CD4-positive, alpha-beta T cell treated with Interleukin-17A for 1 hour (primary cell): ENCODE data around the gene MAP3K2.
"Not testable (repeated sequence)": the region's sequence is repeated elsewhere in the genome, so short reads cannot be mapped to it uniquely, and the experiment has no call there.

Experiments used
- DNase-seq: peaks from one replicate; pipeline ENCODE4 v3.0.0-alpha.2; 2020

MAP3K2 gene

DNA sequence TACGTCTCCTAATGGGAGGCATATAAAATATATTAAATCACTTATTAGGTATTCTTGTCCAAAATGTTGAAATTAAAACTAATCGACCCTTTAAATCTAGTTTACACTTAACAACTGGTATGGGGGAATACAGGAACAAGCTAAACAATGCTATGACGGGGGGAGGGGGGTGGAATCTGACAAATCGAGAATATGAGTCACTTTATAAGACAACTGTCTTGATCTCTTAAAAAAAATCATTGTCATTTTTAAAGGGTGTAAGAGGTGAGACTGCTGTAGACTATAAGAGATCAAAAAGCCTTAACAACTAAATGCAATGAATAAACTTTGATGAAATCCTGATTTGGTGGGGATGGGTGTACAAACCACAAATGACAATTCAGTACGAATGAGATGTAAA is 6.0 kb downstream of the MAP3K2 start:
- DNase-seq = no peak

DNA sequence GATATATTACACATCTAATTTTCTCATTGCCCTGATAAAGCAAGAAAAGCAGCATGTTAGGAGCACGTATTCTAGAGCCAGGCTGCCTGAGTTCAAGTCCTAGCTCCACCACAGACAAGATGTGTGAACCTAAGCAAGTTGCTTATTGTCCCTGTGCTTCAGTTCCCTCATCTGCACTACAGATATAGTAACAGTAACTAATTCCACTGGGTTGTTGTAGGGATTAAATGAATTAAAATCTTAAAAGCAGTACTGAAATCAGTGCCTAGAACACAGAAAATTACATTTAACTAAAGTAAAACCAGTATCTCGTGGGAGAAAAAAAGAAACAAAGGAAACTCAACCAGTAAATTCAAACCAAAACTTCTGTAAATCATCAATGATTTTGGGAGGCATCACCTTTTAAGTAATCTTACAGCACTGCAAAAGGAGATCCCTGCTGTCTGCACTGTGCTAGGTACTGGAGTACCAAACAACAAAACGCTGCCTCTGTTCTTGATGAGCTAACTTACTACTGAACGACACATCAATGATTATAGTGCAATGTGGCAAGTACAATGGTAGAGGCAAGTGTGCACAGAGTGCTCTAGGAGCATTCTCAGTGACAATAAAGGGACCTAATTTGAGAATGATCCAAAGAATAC is 7.9 kb downstream of the MAP3K2 start:
- no peak for DNase-seq

DNA sequence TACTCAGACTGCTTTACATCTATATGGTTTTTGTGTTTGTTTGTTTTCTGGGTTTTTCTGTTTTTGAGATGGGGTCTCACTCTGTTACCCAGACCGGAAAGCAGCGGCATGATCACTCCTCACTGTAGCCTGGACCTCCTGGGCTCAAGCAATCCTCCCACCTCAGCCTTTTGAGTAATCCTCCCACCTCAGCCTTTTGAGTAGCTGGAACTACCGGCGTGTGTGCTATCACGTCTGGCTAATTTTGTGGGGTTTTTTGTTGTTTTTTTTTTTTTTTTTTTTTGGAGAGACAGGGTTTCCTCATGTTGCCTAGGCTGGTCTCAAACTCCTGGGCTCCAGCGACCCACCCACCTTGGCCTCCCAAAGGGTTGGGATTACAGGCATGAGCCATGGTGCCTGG is 9.1 kb downstream of the MAP3K2 start:
- no peak for DNase-seq

DNA sequence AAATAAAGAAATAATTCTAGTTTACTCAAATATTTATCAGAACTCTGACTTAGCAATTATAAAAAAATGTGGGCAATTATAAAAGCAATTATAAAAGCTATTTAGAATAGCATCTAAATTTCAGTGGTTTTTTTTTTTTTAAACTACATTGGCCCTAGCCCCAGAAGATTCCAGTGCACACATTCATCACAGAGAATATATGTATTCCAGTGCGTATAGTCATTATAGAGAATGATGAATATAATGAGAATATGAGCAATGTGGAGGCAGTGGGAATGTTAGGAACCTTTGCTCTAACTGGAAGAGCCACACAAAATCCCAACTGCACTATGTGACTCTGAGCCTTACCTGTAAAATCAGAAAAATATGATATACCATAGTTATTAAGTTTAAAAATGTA is 10.5 kb downstream of the MAP3K2 start:
- DNase-seq = no peak

DNA sequence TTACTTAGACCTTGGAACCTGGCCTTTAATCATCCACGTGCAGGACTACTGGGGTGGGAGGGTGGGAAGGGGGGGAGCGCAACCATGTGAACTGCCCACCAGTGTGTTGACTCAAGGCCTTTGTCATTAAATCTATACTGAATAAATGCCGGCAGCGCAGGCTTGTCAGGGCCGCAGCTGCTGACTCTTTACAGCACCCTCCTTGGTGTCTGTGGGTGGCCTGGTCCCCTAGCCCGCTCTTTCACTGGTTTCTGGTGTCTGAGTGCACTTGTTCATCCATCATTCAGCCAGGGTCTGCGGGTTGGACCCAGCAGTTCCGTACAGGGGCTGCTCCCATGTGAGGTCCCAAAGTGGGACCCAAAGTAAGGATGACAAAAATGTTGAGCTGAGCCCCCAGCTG is 11.5 kb downstream of the MAP3K2 start:
- DNase-seq = no peak

DNA sequence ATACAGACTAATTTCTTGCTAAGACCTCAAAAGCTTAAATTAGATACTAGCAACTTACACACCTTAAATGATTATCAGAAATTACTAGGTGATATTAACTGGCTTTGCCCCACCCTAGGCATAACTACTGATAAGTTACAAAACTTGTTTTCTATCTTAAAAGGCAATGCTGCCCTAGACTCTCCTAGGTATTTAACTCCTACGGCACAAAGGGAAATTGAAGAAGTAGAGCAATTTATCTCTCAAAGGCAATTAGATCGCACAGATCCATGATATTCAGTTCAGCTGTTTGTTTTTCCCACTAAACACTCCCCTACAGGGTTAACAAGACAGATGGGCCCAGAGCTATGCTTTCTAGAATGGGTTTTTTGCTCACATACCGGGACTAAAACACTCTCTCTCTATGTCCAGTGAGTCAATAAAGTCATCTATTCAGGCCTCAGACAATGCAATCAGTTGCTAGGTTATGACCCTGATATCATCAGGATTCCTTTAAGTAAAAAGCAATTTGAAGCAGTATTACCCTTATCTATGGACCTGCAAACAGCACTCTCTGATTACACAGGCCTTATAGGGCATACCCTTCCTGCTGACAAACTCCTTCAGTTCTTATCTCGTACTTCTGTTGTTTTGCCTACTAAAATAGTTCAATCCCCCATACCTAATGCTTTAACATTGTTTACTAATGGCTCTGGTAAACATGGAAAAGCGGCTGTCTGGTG is 14.3 kb downstream of the MAP3K2 start:
- no peak for DNase-seq

DNA sequence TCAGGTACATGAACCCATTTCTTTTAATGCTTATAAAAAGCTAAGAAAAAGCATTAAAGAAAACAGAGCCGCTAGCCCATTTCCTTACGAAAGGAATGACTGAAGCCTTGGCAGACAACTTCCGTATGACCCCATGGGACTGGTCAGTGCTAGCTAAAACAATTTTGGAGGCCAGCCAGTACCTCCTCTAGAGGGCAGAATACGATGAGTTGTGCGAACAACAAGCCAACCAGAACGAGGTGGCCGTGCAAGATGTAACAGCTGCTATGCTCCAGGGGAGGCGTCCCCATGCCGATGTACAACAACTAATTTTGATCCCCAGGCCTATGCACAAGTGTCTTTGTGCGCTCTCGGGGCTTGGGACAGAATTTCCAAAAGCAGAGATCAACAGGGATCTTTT is 16.7 kb downstream of the MAP3K2 start:
- no peak for DNase-seq

DNA sequence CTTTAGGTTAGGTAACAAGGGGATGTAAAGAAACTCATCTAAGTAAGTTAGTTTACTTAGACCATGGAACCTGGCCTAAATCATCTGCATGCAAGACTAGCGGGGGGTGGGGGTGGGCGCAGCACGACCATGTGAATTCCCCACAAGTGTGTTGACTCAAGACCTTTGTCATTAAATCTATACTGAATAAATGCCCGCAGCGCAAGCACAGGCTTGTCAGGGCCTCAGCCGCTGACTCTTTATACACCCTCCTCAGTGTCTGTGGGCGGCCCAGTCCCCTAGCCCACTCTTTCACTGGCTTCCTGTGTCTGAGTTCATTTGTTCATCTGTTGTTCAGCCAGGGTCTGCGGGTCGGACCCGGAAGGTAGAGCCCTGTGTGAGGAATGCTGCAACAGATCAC is 17.8 kb downstream of the MAP3K2 start:
- DNase-seq = no peak

DNA sequence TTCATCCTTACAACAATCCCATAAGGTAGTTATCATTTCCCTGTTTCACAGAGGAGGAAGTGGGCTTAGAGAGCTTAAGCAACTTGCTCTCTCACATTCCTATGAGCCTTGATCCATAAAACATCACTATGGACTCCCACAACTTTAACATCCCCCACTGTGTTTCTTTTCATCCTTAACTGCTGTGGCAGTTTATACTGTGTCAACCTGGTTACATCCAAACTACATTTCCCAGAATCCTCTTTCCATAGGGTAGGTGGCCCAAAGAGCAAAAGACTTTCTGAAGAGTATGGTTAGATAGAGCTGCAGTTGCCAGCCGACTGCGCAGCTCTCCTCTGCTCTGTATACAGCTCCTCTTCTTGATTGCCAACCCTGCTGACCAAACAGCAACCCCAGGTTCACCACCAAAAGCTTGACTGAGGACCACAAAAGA is 22.5 kb downstream of the MAP3K2 start:
- no peak for DNase-seq

DNA sequence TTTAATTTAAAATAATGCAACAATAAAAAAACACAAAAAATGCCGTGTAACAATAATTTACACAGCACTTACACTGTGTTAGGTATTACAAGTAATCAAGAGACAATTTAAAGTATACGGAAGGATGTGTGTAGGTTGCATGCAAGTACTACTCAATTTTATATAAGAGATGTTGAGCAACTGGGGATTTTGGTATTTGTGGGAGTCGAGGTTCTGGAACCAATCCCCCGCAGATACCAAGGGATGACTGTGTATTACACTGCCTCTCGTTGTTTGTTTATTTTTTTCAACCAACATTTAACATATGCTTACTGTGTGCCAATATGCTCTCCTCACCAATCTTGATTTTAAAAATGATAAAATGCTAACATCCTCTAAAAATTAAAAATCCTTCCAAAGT is 24.8 kb downstream of the MAP3K2 start:
- no peak for DNase-seq

DNA sequence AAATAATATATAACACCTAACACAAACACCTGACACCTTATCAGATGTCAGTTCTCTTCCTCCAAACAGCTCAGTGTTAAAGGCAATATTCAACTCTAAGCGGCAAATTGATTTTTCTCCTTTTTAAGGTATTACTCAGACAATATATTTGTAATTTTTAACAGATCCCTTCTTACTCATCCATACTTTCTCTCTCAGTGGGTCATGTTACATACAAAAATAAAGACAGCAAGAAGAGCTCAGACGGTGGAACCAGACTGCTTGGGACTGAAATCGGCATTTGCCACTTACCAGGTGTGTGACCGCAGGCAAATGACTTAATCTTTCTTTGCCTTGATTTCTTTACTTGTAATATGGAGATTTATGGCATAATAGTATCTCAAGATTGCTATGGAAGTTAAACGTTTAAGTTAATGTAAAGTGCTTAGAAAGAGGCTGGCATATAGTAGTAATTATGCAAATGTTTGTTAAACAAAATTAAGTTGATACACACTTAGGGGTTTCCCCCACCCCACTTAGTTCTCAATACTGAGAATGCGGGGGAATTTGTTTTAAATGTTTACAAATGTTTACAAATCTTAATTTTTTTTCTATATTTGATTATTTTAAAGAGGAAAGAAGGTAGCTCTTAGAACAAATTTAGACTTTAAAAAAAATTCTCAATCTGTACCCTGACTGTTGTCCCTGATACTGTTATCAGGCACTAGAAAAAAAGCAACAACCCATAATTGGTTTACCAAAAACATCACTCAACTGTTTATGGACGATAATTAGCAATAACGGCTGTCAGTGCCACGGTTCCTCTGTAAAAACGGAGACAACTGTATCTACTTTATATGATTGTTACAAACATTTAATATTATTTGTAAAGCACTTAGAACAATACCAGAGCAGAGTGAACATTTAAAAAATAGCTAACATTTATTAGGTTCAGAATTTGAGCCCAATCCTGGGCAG is 25.6 kb downstream of the MAP3K2 start:
- DNase-seq = no peak

DNA sequence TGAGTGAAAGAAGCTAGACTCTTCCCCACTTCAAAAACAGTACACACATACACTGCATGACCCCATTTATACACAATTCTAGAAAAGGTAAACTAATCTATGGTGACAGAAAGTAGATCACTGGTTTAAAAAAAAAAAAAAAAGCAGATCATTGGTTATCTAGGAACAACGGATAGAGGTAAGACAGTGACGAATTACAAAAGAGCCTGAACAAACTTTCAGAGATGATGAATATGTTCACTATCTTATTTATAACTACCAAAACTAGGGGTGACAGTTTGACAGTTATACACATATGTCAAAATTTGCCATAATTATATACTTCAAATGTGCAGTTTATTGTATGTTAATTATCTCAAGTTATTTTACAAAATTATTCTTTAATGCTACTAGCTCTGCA is 27.5 kb downstream of the MAP3K2 start:
- no peak for DNase-seq

DNA sequence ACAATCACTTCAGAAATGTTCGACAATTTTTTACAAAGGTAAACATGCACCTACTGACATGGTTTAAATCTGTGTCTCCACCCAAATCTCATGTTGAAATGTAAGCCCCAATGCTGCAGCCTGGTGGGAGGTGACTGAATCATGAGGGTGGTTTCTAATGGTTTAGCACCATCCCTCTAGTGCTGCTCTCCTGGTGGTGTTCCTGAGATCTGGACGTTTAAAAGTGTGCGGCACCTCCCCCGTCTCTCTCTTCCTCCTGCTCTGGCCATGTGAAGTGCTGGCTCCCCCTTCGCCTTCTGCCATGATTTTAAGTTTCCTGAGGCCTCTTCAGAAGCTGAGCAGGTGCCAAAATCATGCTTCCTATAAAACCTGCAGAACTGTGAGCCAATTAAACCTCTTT is 28.3 kb downstream of the MAP3K2 start:
- no peak for DNase-seq

DNA sequence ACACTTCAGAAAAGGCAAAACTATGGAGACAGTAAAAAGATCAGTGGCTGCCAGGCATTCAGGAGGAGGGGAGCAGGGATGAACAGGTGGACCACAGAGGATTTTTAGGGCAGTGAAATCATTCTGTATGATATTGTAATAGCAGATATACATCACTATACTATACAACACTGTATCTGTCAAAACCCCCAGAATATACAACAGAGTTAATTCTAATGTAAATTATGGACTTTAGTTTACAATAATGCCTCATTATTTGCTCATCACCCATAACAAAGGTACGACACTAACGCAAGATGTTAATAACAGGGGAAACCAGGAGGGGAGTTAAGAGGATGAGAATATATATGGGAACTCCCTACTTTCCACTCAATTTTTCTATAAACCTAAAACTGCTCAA is 28.8 kb downstream of the MAP3K2 start:
- DNase-seq = no peak

DNA sequence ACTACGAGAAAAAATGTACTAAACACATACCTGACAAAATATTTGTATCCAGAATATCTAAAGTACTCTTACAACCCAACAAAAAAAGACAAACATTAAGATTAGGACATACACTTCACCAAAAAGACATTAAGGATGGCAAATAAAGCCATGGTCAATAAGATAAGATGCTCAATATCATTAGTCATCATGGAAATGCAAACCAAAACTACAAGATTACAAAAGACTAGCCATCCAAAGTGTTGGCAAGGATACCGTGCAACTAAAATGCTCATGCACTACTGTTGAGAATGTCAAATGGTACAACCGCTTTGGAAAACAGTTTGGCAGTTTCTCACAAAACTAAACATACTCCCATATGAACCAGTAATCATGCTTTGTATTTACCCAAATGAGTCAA is 29.7 kb downstream of the MAP3K2 start:
- DNase-seq = no peak

DNA sequence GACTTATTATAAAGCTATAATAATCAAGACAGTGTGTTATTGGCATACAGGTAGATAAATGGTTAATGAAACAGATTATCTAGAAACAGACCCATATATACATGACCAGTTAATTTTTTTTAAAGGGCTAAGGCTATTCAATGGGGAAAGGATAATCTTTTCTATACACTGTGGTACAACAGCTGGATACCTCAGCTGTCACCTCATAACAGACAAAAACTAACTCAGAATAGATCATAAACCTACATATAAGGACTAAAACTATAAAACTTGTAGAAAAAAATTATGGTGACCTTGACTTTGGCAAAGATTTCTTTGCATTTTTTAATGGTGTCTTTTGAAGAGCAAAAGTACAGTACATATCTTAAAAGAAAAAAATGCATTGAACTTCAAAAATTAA is 30.2 kb downstream of the MAP3K2 start:
- DNase-seq = no peak

DNA sequence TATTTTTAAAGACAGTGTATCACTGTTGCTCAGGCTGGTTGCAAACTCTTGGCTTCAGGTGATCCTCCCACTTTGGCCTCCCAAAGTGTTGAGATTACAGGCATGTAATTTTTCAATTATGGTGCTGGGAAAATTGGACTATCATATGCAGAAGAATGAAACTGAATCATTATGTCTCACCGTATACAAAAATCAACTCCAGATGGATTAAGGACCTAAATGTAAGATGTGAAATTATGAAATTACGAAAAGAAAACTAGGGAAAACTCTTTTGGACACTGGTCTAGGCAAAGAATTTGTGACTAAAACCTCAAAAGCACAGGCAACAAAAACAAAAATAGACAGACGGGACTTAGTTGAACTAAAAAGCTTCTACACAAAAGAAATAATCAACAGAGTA is 31.2 kb downstream of the MAP3K2 start:
- DNase-seq = no peak

DNA sequence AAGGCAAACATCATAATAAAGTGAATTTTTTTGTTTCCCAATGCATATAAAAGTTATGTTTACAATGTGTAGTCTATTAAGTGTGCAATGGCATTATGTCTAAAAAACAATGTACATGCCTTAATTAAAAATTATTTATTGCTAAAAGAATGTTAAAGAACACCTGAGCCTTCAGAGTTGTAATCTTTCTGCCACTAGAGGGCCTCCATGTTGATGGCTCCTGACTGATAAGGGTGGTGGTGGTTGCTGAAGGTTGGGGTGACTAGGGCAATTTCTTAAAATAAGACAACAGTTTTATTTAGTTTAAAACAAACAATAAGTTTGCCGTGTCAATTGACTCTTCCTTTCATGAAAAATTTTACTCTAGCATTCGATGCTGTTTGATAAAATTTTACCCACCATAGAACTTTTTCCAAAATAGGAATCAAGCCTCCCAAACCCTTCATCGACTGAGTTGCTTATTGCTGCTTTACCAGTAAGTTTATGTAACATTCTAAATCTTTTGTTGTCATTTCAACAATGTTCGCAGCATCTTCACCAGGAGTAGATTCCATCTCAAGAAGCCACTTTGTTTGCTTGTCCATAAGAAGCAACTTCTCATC is 32.3 kb downstream of the MAP3K2 start:
- DNase-seq = peak; percentile 65

DNA sequence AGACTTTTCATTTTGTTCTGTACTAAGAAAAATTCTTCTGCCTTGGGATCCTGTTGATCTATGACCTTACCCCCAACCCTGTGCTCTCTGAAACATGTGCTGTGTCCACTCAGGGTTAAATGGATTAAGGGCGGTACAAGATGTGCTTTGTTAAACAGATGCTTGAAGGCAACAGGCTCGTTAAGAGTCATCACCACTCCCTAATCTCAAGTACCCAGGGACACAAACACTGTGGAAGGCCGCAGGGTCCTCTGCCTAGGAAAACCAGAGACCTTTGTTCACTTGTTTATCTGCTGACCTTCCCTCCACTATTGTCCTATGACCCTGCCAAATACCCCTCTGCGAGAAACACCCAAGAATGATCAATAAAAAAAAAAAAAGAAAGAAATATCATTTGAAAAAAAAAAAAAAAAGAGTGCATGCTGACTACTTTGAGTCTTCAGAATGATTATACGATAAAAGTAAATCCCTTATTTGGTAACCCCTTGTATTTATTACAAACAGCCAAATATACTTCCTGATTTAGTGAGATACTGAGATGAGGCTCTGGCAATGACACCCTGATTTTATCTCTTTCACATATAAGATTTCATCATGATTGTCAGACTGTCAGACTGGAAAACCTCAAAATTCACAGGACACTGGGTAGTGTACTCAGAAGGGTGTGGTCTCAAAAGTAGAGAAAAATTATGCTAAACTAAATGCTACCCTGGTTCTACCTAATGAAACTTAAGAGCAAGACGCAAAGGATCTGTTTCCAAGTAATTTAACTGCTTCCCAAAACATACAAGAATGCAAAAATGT is 33.7 kb downstream of the MAP3K2 start:
- not testable (repeated sequence) for DNase-seq

DNA sequence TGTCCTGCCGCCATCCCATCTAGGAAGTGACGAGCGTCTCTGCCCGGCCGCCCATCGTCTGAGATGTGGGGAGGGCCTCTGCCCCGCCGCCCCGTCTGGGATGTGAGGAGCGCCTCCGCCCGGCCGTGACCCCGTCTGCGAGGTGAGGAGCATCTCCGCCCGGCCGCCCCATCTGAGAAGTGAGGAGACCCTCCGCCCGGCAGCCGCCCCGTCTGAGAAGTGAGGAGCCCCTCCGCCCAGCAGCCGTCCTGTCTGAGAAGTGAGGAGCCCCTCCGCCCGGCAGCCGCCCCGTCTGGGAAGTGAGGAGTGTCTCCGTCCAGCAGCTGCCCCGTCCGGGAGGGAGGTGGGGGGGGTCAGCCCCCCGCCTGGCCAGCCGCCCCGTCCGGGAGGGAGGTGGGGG is 34.6 kb downstream of the MAP3K2 start:
- not testable (repeated sequence) for DNase-seq

DNA sequence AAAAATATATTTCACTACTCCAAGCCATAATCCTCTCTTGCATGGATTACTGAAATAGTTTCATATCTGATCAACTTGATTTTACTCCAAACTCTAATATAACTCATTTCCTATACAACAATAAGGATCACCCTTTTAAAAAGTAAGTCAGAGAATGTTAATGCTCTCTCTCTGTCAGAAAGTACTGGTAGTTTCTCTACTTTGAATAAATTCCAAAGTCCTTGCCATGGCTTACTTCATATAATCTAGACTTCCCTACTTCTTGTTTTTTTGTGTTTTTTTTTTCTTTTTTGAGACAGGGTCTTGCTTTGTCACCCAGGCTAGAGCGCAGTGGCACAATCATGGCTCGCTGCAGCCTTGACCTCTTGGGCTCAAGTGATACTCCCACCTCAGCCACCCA is 36.2 kb downstream of the MAP3K2 start:
- DNase-seq = no peak

DNA sequence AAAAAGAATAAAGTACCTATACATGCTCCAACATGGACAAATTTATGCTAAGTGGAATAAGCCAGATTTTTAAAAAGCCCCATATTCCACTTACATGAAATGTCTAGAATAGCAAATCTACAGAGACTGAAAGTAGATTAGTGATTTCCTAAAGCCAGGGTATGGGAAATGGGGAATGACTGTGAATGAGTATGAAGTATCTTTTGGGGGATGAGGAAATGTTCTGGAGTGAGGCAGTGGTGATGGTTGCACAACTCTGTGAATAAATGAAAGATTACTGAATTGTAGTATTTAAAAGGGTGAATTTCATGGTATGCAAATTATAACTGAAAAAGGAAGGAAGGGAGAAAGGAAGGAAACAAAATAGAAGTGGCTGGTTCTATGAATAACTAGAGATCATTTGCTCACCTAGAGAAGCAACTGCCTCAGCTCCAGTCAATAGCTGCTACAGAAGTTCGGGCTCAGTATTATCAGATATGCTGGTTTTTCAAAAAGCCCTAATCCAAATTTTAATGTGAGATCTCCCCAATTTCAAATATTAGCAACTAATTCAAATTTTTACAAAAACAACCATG is 39.3 kb downstream of the MAP3K2 start:
- no peak for DNase-seq
